Measurements from ENCODE around the gene KRTAP4-7. TPM values are rescaled to one million over a fixed set of nuclear protein-coding genes. Genes with fewer than 3 reads are reported as not detected.
"Not testable (repeated sequence)": the region's sequence is repeated elsewhere in the genome, so short reads cannot be mapped to it uniquely, and the experiment has no call there.

The KRTAP4-7 gene
- not detected for polyA plus RNA-seq
- long read RNA-seq, donor 1 = 0 reads
- long read RNA-seq, donor 2 = 0 reads
- long read RNA-seq, donor 3 = 0 reads
- long read RNA-seq, donor 4 = 0 reads
- long read RNA-seq, donor 5 = 0 reads
- long read RNA-seq, donor 6 = 0 reads
- long read RNA-seq, donor 7 = 0 reads
- long read RNA-seq, donor 8 = 0 reads
- long read RNA-seq, donor 9 = 0 reads
- long read RNA-seq, donor 10 = 0 reads

DNA sequence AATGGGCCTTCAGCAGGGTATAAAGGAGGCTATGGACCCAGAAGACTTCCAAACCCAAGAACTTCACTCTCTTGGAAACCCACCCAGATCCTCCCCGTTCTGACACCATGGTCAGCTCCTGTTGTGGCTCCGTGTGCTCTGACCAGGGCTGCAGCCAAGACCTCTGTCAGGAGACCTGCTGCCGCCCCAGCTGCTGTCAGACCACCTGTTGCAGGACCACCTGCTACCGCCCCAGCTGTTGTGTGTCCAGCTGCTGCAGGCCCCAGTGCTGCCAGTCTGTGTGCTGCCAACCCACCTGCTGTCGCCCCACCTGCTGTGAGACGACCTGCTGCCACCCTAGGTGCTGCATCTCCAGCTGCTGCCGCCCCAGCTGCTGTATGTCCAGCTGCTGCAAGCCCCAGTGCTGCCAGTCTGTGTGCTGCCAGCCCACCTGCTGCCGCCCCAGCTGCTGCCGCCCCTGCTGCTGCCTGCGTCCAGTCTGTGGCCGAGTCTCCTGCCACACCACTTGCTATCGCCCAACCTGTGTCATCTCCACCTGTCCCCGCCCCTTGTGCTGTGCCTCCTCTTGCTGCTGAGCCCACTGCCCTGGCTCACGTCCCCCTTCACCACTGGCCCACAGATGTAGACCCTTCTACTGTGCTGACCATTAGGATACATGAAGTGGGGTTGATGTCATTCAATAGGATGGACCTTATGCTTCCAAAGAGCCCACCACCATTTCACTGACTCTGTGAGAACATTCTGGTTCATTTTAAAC, at the start of gene KRTAP4-7:
Gene KRTAP4-7 (plus strand): TSS at position 51 of the 757 bp plus-strand sequence. CDS start 57 bp downstream, at position 108.
- H3K27me3 ChIP-seq (ENCODE audit: control insufficient read depth in 3 of 3, insufficient read depth in 3 of 3, low read length in 3 of 3); H3K4me1 ChIP-seq (ENCODE audit: control insufficient read depth in 3 of 3, insufficient read depth in 2 of 3, low read depth in 1 of 3, low read length in 2 of 3); H3K9me3 ChIP-seq (ENCODE audit: control insufficient read depth in 2 of 2, insufficient read depth in 1 of 2, low read depth in 1 of 2, low read length in 1 of 2); H3K27ac ChIP-seq (ENCODE audit: low read depth in 1 of 3, low read length in 2 of 3); DNase-seq; FAIRE-seq; H3K36me3 ChIP-seq (ENCODE audit: control insufficient read depth in 3 of 3, insufficient read depth in 2 of 3, low read depth in 1 of 3, low read length in 3 of 3); H3K4me3 ChIP-seq (ENCODE audit: low read depth in 1 of 3, low read length in 3 of 3): not testable (repeated sequence)
- 66 to 80% (median 78%) methylated on average over 9 to 14 of the region's 14 CpGs for WGBS, 3 donors

- H3K9me3 ChIP-seq (ENCODE audit: control insufficient read depth in 2 of 2, insufficient read depth in 1 of 2, low read depth in 1 of 2, low read length in 1 of 2); H3K27ac ChIP-seq (ENCODE audit: low read depth in 1 of 3, low read length in 2 of 3); FAIRE-seq; DNase-seq; H3K4me3 ChIP-seq (ENCODE audit: low read depth in 1 of 3, low read length in 3 of 3); H3K36me3 ChIP-seq (ENCODE audit: control insufficient read depth in 3 of 3, insufficient read depth in 2 of 3, low read depth in 1 of 3, low read length in 3 of 3); H3K4me1 ChIP-seq (ENCODE audit: control insufficient read depth in 3 of 3, insufficient read depth in 2 of 3, low read depth in 1 of 3, low read length in 2 of 3); H3K27me3 ChIP-seq (ENCODE audit: control insufficient read depth in 3 of 3, insufficient read depth in 3 of 3, low read length in 3 of 3): not testable (repeated sequence)
- WGBS, 3 donors = 80 to 88% (median 84%) methylated on average over 8 to 10 of the region's 10 CpGs
These were observed 49.5 kb upstream of the KRTAP4-7 start, which contains the start of gene KRTAP1-3 for GRCh38 chr17:41034346-41034935. TSS of gene KRTAP1-3 (minus strand) at chr17:41034874. CDS start at chr17:41034821, 53 bp downstream.

DNA sequence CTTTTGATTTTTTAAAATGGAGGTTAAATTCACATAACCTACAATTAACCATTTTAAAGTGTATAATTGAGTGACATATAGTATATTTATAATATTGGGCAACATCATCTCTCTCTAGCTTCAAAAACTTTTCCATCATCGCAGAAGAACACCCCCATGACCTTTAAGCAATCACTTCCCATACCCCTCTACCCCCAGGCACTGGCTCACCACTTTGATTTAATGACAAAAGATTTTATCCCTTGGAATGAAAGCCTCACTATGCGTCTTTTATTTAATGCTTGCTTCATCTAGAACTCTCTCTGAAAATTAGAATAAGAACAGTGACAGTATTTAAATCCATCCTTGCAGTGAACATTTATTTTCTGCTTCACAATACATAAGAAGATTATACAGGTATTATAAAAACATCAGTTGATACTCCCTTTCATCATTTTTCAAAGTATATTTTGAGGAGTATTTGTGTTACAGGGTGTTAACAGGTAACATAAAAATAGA, 46.0 kb upstream of the KRTAP4-7 start:
- Histone ChIP-seq H3K4me1 (ENCODE audit: control insufficient read depth in 3 of 3, insufficient read depth in 2 of 3, low read depth in 1 of 3, low read length in 2 of 3) (no peaks in the 10 kb centered on the region), H3K9me3 (ENCODE audit: control insufficient read depth in 2 of 2, insufficient read depth in 1 of 2, low read depth in 1 of 2, low read length in 1 of 2) (no peaks in the 10 kb centered on the region), H3K4me3 (ENCODE audit: low read depth in 1 of 3, low read length in 3 of 3) (no peak overlapping the region), H3K27me3 (ENCODE audit: control insufficient read depth in 3 of 3, insufficient read depth in 3 of 3, low read length in 3 of 3) (peaks cover 0 to 3% (median 0%) of the 10 kb centered on the region in 3 donors), H3K36me3 (ENCODE audit: control insufficient read depth in 3 of 3, insufficient read depth in 2 of 3, low read depth in 1 of 3, low read length in 3 of 3) (no peaks in the 10 kb centered on the region), H3K27ac (ENCODE audit: low read depth in 1 of 3, low read length in 2 of 3) (no peak overlapping the region)
- DNase-seq (no peak), FAIRE-seq (no peak)
- 86 to 89% (median 87%) methylated on average over 2 of the region's 2 CpGs for WGBS, 3 donors

- H3K27me3 ChIP-seq (ENCODE audit: control insufficient read depth in 3 of 3, insufficient read depth in 3 of 3, low read length in 3 of 3); H3K27ac ChIP-seq (ENCODE audit: low read depth in 1 of 3, low read length in 2 of 3); H3K36me3 ChIP-seq (ENCODE audit: control insufficient read depth in 3 of 3, insufficient read depth in 2 of 3, low read depth in 1 of 3, low read length in 3 of 3); FAIRE-seq; H3K4me1 ChIP-seq (ENCODE audit: control insufficient read depth in 3 of 3, insufficient read depth in 2 of 3, low read depth in 1 of 3, low read length in 2 of 3); H3K9me3 ChIP-seq (ENCODE audit: control insufficient read depth in 2 of 2, insufficient read depth in 1 of 2, low read depth in 1 of 2, low read length in 1 of 2); H3K4me3 ChIP-seq (ENCODE audit: low read depth in 1 of 3, low read length in 3 of 3); DNase-seq: not testable (repeated sequence)
- WGBS, 3 donors = 69 to 78% (median 74%) methylated on average over 13 to 14 of the region's 14 CpGs
These were observed 43.0 kb upstream of the KRTAP4-7 start, which contains the start of gene KRTAP1-1 for GRCh38 chr17:41040783-41041571. TSS of gene KRTAP1-1 (minus strand) at chr17:41041450. CDS start at chr17:41041397, 53 bp downstream.

GRCh38 chr17:41042953-41043352, 41.0 kb upstream of the KRTAP4-7 start:
- Histone ChIP-seq H3K27ac (ENCODE audit: low read depth in 1 of 3, low read length in 2 of 3) (no peak overlapping the region), H3K4me3 (ENCODE audit: low read depth in 1 of 3, low read length in 3 of 3) (no peak overlapping the region), H3K36me3 (ENCODE audit: control insufficient read depth in 3 of 3, insufficient read depth in 2 of 3, low read depth in 1 of 3, low read length in 3 of 3) (no peaks in the 10 kb centered on the region), H3K9me3 (ENCODE audit: control insufficient read depth in 2 of 2, insufficient read depth in 1 of 2, low read depth in 1 of 2, low read length in 1 of 2) (no peaks in the 10 kb centered on the region), H3K4me1 (ENCODE audit: control insufficient read depth in 3 of 3, insufficient read depth in 2 of 3, low read depth in 1 of 3, low read length in 2 of 3) (no peaks in the 10 kb centered on the region), H3K27me3 (ENCODE audit: control insufficient read depth in 3 of 3, insufficient read depth in 3 of 3, low read length in 3 of 3) (peaks cover 0 to 7% (median 2%) of the 10 kb centered on the region in 3 donors)
- DNase-seq (no peak), FAIRE-seq (no peak)
- 98 to 100% (median 100%) methylated on average over 1 of the region's 1 CpG for WGBS, 3 donors

GRCh38 chr17:41046735-41047465, 37.0 kb upstream of the KRTAP4-7 start, which contains the start of gene KRTAP2-1:
TSS of gene KRTAP2-1 (minus strand) at chr17:41047316. CDS start at chr17:41047267, 49 bp downstream.
- FAIRE-seq; H3K36me3 ChIP-seq (ENCODE audit: control insufficient read depth in 3 of 3, insufficient read depth in 2 of 3, low read depth in 1 of 3, low read length in 3 of 3); H3K27ac ChIP-seq (ENCODE audit: low read depth in 1 of 3, low read length in 2 of 3); H3K4me3 ChIP-seq (ENCODE audit: low read depth in 1 of 3, low read length in 3 of 3); H3K9me3 ChIP-seq (ENCODE audit: control insufficient read depth in 2 of 2, insufficient read depth in 1 of 2, low read depth in 1 of 2, low read length in 1 of 2); DNase-seq; H3K4me1 ChIP-seq (ENCODE audit: control insufficient read depth in 3 of 3, insufficient read depth in 2 of 3, low read depth in 1 of 3, low read length in 2 of 3): not testable (repeated sequence)
- 51 to 66% (median 52%) methylated on average over 7 to 10 of the region's 33 CpGs for WGBS, 3 donors
- peaks cover 0 to 10% (median 9%) of the 10 kb centered on the region in 3 donors for H3K27me3 ChIP-seq (ENCODE audit: control insufficient read depth in 3 of 3, insufficient read depth in 3 of 3, low read length in 3 of 3)

DNA sequence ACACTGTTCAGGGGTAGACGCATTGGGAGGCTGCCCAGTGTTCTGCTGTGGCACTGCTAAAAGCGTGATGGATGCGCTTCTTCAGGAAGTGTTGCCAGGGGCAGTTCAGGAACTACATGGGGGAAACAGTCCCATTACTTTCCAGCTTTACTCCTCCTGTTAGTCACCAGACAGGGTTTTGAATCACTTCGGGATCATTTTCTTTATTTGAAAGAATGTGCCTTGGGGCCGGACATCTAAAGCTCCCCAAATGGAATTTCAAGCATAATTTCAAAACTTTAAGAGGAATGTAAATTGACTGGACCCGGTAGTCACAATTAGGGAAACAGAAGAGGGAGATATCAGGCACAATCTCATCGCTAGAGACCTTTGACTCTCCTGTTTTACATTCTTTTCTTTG, 35.5 kb upstream of the KRTAP4-7 start:
- Histone ChIP-seq H3K27me3 (ENCODE audit: control insufficient read depth in 3 of 3, insufficient read depth in 3 of 3, low read length in 3 of 3) (peaks cover 0 to 10% (median 9%) of the 10 kb centered on the region in 3 donors), H3K4me1 (ENCODE audit: control insufficient read depth in 3 of 3, insufficient read depth in 2 of 3, low read depth in 1 of 3, low read length in 2 of 3) (no peaks in the 10 kb centered on the region), H3K9me3 (ENCODE audit: control insufficient read depth in 2 of 2, insufficient read depth in 1 of 2, low read depth in 1 of 2, low read length in 1 of 2) (no peaks in the 10 kb centered on the region), H3K36me3 (ENCODE audit: control insufficient read depth in 3 of 3, insufficient read depth in 2 of 3, low read depth in 1 of 3, low read length in 3 of 3) (no peaks in the 10 kb centered on the region), H3K27ac (ENCODE audit: low read depth in 1 of 3, low read length in 2 of 3) (no peak overlapping the region), H3K4me3 (ENCODE audit: low read depth in 1 of 3, low read length in 3 of 3) (no peak overlapping the region)
- FAIRE-seq = no peak
- DNase-seq = no peak
- 58 to 61% (median 59%) methylated on average over 7 of the region's 7 CpGs for WGBS, 3 donors

All from small intestine (tissue), 16 donors.